ENCODE data around the gene SRSF1.

SRSF1 gene

DNA sequence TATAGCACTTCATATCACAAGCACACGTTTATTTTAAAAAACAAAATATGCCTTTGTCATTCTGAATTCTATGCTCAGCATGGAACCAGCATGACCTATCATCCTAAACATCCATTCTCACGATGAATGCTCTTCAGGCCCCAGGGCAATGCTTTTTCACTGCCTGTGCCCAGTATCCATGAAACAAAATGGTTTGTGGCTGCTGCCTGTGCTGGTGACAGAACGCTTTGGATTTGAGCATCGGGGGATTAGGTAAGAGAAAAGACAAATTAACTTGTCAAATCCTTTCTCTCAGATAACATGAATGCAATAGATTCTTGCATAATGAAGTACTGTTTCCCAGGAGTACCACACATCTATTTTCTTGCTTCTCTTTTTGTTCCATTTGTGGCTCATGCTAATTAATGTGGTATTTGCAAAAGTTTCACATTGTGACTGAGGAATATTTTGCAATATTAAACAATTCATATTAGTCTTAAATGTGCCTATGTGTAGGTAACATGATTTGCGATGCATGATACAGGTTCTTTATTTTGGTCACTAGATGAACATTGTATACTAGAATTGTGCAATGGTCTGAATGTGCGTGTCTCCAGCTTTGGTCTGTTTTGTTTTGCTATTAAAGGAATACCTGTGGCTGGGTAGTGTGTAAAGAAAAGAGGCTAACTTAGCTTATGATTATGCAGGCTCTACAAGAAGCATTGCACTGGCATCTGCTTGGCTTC, 25.8 kb upstream of the SRSF1 start:
- H4K20me1 ChIP-seq (ENCODE audit: insufficient read depth, low read length, poor library complexity, severe bottlenecking), result no peaks in the 10 kb centered on the region
- no peak overlapping the region for H3K4me3 ChIP-seq (ENCODE audit: low read length, poor library complexity, severe bottlenecking)
- H2AFZ ChIP-seq (ENCODE audit: low read length), result no peak overlapping the region
- H3K9me3 ChIP-seq (ENCODE audit: insufficient read depth, low read depth, low read length), result no peaks in the 10 kb centered on the region
- no peaks in the 10 kb centered on the region for H3K36me3 ChIP-seq (ENCODE audit: insufficient read depth, low read length)
- no peak overlapping the region for H3K4me2 ChIP-seq (ENCODE audit: low read depth, low read length, poor library complexity, severe bottlenecking)
- no peaks in the 10 kb centered on the region for H3K79me2 ChIP-seq (ENCODE audit: insufficient read depth, low read length)
- no peaks in the 10 kb centered on the region for H3K27me3 ChIP-seq (ENCODE audit: insufficient read depth, low read length, poor library complexity, severe bottlenecking)
- no peaks in the 10 kb centered on the region for H3F3A ChIP-seq (ENCODE audit: low read depth)
- no peaks in the 10 kb centered on the region for H3K4me1 ChIP-seq (ENCODE audit: insufficient read depth, low read length, poor library complexity, severe bottlenecking)
- TF ChIP-seq EZH2phosphoT487 (IDR thresholded peaks at IDR 0.05; ENCODE audit: borderline replicate concordance), result no peak
- TF ChIP-seq, protein P1, sequence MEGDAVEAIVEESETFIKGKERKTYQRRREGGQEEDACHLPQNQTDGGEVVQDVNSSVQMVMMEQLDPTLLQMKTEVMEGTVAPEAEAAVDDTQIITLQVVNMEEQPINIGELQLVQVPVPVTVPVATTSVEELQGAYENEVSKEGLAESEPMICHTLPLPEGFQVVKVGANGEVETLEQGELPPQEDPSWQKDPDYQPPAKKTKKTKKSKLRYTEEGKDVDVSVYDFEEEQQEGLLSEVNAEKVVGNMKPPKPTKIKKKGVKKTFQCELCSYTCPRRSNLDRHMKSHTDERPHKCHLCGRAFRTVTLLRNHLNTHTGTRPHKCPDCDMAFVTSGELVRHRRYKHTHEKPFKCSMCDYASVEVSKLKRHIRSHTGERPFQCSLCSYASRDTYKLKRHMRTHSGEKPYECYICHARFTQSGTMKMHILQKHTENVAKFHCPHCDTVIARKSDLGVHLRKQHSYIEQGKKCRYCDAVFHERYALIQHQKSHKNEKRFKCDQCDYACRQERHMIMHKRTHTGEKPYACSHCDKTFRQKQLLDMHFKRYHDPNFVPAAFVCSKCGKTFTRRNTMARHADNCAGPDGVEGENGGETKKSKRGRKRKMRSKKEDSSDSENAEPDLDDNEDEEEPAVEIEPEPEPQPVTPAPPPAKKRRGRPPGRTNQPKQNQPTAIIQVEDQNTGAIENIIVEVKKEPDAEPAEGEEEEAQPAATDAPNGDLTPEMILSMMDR (conservative IDR thresholded peaks at IDR 0.05; ENCODE audit: low read length), result no peak
- H3K9ac ChIP-seq (ENCODE audit: low read depth, low read length, poor library complexity, severe bottlenecking), result no peak overlapping the region
- H3K9me2 ChIP-seq (replicated peaks; ENCODE audit: low read depth, low read length), result no peaks in the 10 kb centered on the region

DNA sequence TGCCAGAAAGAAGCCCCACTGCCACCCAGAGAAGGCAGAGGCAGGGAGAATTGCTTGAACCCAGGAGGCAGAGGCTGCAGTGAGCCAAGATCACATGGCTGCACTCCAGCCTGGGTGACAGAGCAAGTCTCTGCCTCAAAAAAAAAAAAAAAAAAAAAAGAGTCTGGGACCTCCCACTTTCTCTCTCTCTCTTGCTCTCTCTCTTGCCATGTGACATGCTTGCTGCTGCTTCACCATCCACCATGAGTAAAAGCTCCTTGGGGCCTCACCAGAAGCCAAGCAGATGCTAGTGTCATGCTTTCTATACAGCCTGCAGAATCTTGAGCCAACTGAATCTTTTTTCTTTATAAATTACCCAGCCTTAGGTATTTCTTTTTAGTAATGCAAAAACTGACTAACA, 21.5 kb upstream of the SRSF1 start:
- Histone ChIP-seq H2AFZ (ENCODE audit: low read length) (no peak overlapping the region), H3K4me1 (ENCODE audit: insufficient read depth, low read length, poor library complexity, severe bottlenecking) (no peaks in the 10 kb centered on the region), H3K4me2 (ENCODE audit: low read depth, low read length, poor library complexity, severe bottlenecking) (no peak overlapping the region), H3K27me3 (ENCODE audit: insufficient read depth, low read length, poor library complexity, severe bottlenecking) (no peaks in the 10 kb centered on the region), H4K20me1 (ENCODE audit: insufficient read depth, low read length, poor library complexity, severe bottlenecking) (no peaks in the 10 kb centered on the region), H3K9me2 (replicated peaks; ENCODE audit: low read depth, low read length) (no peaks in the 10 kb centered on the region), H3F3A (ENCODE audit: low read depth) (no peaks in the 10 kb centered on the region), H3K9ac (ENCODE audit: low read depth, low read length, poor library complexity, severe bottlenecking) (no peak overlapping the region), H3K9me3 (ENCODE audit: insufficient read depth, low read depth, low read length) (no peaks in the 10 kb centered on the region), H3K36me3 (ENCODE audit: insufficient read depth, low read length) (no peaks in the 10 kb centered on the region), H3K79me2 (ENCODE audit: insufficient read depth, low read length) (no peaks in the 10 kb centered on the region), H3K4me3 (ENCODE audit: low read length, poor library complexity, severe bottlenecking) (no peak overlapping the region)
- TF ChIP-seq EZH2phosphoT487 (IDR thresholded peaks at IDR 0.05; ENCODE audit: borderline replicate concordance), result no peak
- TF ChIP-seq, protein P1 (conservative IDR thresholded peaks at IDR 0.05; ENCODE audit: low read length), result no peak

DNA sequence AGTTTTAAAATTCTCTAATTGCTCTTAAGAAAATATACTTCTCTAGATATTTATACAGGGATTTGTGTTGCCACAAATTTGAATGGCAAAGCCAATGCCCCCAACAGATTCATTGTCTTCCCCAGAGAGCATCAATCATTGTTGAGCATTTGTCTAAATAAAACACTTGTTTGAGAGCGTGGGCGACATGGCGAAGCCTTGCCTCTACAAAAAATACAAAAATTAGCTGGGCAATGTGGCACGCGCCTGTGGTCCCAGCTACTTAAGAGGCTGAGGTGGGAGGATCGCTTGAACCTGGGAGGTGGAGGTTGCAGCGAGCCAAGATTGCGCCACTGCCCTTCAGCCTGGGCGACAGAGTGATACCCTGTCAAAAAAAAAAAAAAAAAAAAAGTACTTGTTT, 13.4 kb upstream of the SRSF1 start:
- Histone ChIP-seq H3K9ac (ENCODE audit: low read depth, low read length, poor library complexity, severe bottlenecking) (no peak overlapping the region), H3K9me3 (ENCODE audit: insufficient read depth, low read depth, low read length) (no peaks in the 10 kb centered on the region), H2AFZ (ENCODE audit: low read length) (no peak overlapping the region), H3K4me2 (ENCODE audit: low read depth, low read length, poor library complexity, severe bottlenecking) (no peak overlapping the region), H4K20me1 (ENCODE audit: insufficient read depth, low read length, poor library complexity, severe bottlenecking) (no peaks in the 10 kb centered on the region), H3K9me2 (replicated peaks; ENCODE audit: low read depth, low read length) (no peaks in the 10 kb centered on the region), H3K27me3 (ENCODE audit: insufficient read depth, low read length, poor library complexity, severe bottlenecking) (no peaks in the 10 kb centered on the region), H3K4me1 (ENCODE audit: insufficient read depth, low read length, poor library complexity, severe bottlenecking) (no peaks in the 10 kb centered on the region), H3K79me2 (ENCODE audit: insufficient read depth, low read length) (no peaks in the 10 kb centered on the region), H3F3A (ENCODE audit: low read depth) (no peaks in the 10 kb centered on the region), H3K4me3 (ENCODE audit: low read length, poor library complexity, severe bottlenecking) (no peak overlapping the region), H3K36me3 (ENCODE audit: insufficient read depth, low read length) (no peaks in the 10 kb centered on the region)
- TF ChIP-seq, protein P1 (conservative IDR thresholded peaks at IDR 0.05; ENCODE audit: low read length), result no peak
- TF ChIP-seq EZH2phosphoT487 (IDR thresholded peaks at IDR 0.05; ENCODE audit: borderline replicate concordance), result no peak
